ENCODE measurements around the gene CAPNS2. TPM values are rescaled to one million over a fixed set of nuclear protein-coding genes. Genes with fewer than 3 reads are reported as not detected.

Gene CAPNS2
- total and polyA plus RNA-seq, 2 of the 13 experiments (the other 11 are each of a cell fraction or from before 2014, with no cell fraction given): 0.29 TPM; not detected in 1

- TF ChIP-seq MAX (IDR thresholded peaks at IDR 0.05) (no peak), ZNF354B (CRISPR knock-in tag; IDR thresholded peaks at IDR 0.05) (no peak), MTA1 (CRISPR knock-in tag; IDR thresholded peaks at IDR 0.05; ENCODE audit: borderline replicate concordance) (no peak), SYNCRIP (IDR thresholded peaks at IDR 0.05; ENCODE audit: insufficient read depth, low read depth, low read length) (no peak), IRF2 (CRISPR knock-in tag; IDR thresholded peaks at IDR 0.05) (no peak), DR1 (CRISPR knock-in tag; IDR thresholded peaks at IDR 0.05) (no peak), KMT2B (CRISPR knock-in tag; IDR thresholded peaks at IDR 0.05) (no peak), NONO (IDR thresholded peaks at IDR 0.05) (no peak), NONO (CRISPR knock-in tag; conservative IDR thresholded peaks at IDR 0.05) (no peak), CERS6 (CRISPR knock-in tag; IDR thresholded peaks at IDR 0.05) (no peak), ZNF83 (CRISPR knock-in tag; IDR thresholded peaks at IDR 0.05; ENCODE audit: borderline replicate concordance) (no peak), CHCHD3 (CRISPR knock-in tag; IDR thresholded peaks at IDR 0.05) (no peak), ZBTB33 (CRISPR knock-in tag; IDR thresholded peaks at IDR 0.05) (no peak), PREB (CRISPR knock-in tag; IDR thresholded peaks at IDR 0.05) (no peak), POGK (CRISPR knock-in tag; conservative IDR thresholded peaks at IDR 0.05) (no peak)
- ChIA-PET CTCF (ENCODE audit: low intra/inter-chr PET ratio, low total read pairs) (no interaction called here), POLR2A (no interaction called here)
- FAIRE-seq (no peak), ATAC-seq (no peak), DNase-seq (ENCODE audit: low spot score) (no peak)
- 50% methylated on average over 4 of the region's 4 CpGs for WGBS (ENCODE audit: low lambda C conversion rate)
- Histone ChIP-seq H2AFZ (ENCODE audit: low read length) (no peak overlapping the region), H3K9ac (ENCODE audit: insufficient read depth, low read depth, low read length) (no peak overlapping the region), H3K27me3 (ENCODE audit: control insufficient read depth in 1 of 2, insufficient read depth in 2 of 2, low read length in 2 of 2) (no peaks in the 10 kb centered on the region), H3K36me3 (replicated peaks in 1 of 2; ENCODE audit: control insufficient read depth in 1 of 2, insufficient read depth in 2 of 2, low read length in 2 of 2) (no peaks in the 10 kb centered on the region), H3K4me1 (ENCODE audit: insufficient read depth, low read length) (no peaks in the 10 kb centered on the region), H3K9me3 (ENCODE audit: low read length) (no peaks in the 10 kb centered on the region), H3K4me2 (ENCODE audit: low read depth, low read length) (no peak overlapping the region), H3K79me2 (ENCODE audit: insufficient read depth, low read length) (no peaks in the 10 kb centered on the region), H4K20me1 (ENCODE audit: insufficient read depth, low read length) (no peaks in the 10 kb centered on the region), H3K27ac (ENCODE audit: extremely low read length, insufficient read depth, low read length) (no peak overlapping the region), H3K4me3 (replicated peaks in 1 of 3; ENCODE audit: insufficient read depth in 1 of 3, low read depth in 2 of 3, low read length in 3 of 3) (no peak overlapping the region)
- in situ Hi-C loops (cut with HindIII; ENCODE audit: extremely low pct_ligation_motif_present, low pct_unique_long_range_greater_than_20kb) (no loop called here), intact Hi-C loops (cut with micrococcal nuclease; ENCODE audit: unreplicated experiment) (no loop called here)
- no TSS peak for BruUV-seq (replicated peaks)
These were observed 39.4 kb downstream of the CAPNS2 start for GRCh38 chr16:55605754-55606336.
